Adrenal gland (tissue), 12 donors: Measurements from ENCODE around the gene NEU4. TPM values are rescaled to one million over a fixed set of nuclear protein-coding genes. Genes with fewer than 3 reads are reported as not detected.

Experiments used
- DNase-seq, 7 donors: peaks; one replicate each; pipeline ENCODE4 v3.0.0-alpha.2; 2019 to 2020
- H3K27ac ChIP-seq, 5 donors: fragments of 200-600 bp; sonication (generic) in 4 of 5; 1 replicate in 3 of 5; 2 replicates in 2 of 5; pipeline versions ENCODE4 v1.5.1 to v1.8.0; 2016 to 2020; ENCODE audit warnings: mild to moderate bottlenecking in 1 of 5
- H3K27me3 ChIP-seq: fragments of 200-600 bp; 2 replicates; pipeline ENCODE4 v1.8.0; 2021
- H3K36me3 ChIP-seq, 2 donors: fragments of 200-600 bp; replicated peaks in 1 of 2; 1 replicate in 1 of 2; 2 replicates in 1 of 2; pipeline versions ENCODE4 v1.5.1 to v1.8.0; 2018 to 2022
- H3K4me1 ChIP-seq, 2 donors: fragments of 200-600 bp; replicated peaks in 1 of 2; 1 replicate in 1 of 2; 2 replicates in 1 of 2; pipeline versions ENCODE4 v1.5.1 to v1.8.0; 2018 to 2021
- H3K4me3 ChIP-seq, 4 donors: fragments of 200-600 bp; sonication (generic) in 3 of 4; one replicate each; pipeline ENCODE4 v1.5.1; 2016 to 2018
- H3K9me3 ChIP-seq, 3 donors: fragments of 200-600 bp; sonication (generic) in 1 of 3; replicated peaks in 1 of 3; 1 replicate in 2 of 3; 2 replicates in 1 of 3; pipeline versions ENCODE4 v1.5.1 to v1.8.0; 2016 to 2021
- CTCF ChIP-seq, 6 experiments: fragments of 450-650 bp in 4 of 6; fragments of 200-600 bp in 2 of 6; sonication (generic) in 1 of 6; IDR thresholded peaks; 1 replicate in 5 of 6; 2 replicates in 1 of 6; pipeline versions ENCODE4 v1.5.1 to v1.8.0; 2016 to 2021; ENCODE audit warnings: antibody characterized with exemption in 6 of 6, mild to moderate bottlenecking in 2 of 6, moderate library complexity in 1 of 6
- POLR2A ChIP-seq, 2 donors: fragments of 450-650 bp; IDR thresholded peaks; one replicate each; pipeline ENCODE4 v1.6.1; 2017; ENCODE audit warnings: antibody characterized with exemption in 2 of 2, mild to moderate bottlenecking in 2 of 2, moderate library complexity in 1 of 2
- WGBS, 4 donors: extraction: QIAGEN DNeasy Blood & Tissue Kit in 2 of 4; methylation state at CpG; one replicate each; pipeline versions ENCODE4 v1.1.5 to v1.1.7; 2013 to 2017; 5-methylcytosine and 5-hydroxymethylcytosine counted together
- intact Hi-C, 2 donors: fragments of 100-400 bp; cut with DNase I; formaldehyde crosslinking; loops; one replicate each; pipeline versions ENCODE4 v1.14.1 to v1.15.0; 2022 to 2023
- polyA plus RNA-seq, 3 donors: library from polyadenylated mRNA; stranded (reverse); fragments of 200-250 nt in 2 of 3; fragments of 350-450 nt in 1 of 3; fragmentation: Illumina TruSeq in 1 of 3; extraction: RNeasy Lipid Tissue Mini Kit (QIAGEN cat#74804) in 1 of 3; gene quantifications; one replicate each; pipeline ENCODE4 v1.2.3, GENCODE V29; 2013 to 2014
- total RNA-seq, 9 donors: library from RNA; depleted of rRNA in 4 of 9; stranded (reverse); fragments of >200 nt in 4 of 9; fragments of 120-200 nt in 1 of 9; fragmentation: NEBNext Ultra II Directional in 1 of 9; extraction: Animal tissue kit (Norgen Biotek cat#: 25700) in 1 of 9; gene quantifications; one replicate each; pipeline versions ENCODE4 v1.1.0 to v1.2.4, GENCODE V29; 2013 to 2023
- donor health status: healthy with polysubstance abuse.
- donor health status: Bipolar disorder and iron deficiency.
- donor health status: DM: yes; HTN: yes; CAD: no.
- donor health status: DM: no; HTN: no; CAD: no.
- donor health status: DM: no; HTN: no; CAD: no.
- donor health status: DM: yes; HTN: yes; CAD: no.

Gene NEU4
- total and polyA plus RNA-seq, 12 donors, result 0.17 to 2.3 (median 0.37) TPM; not detected in 3

GRCh38 chr2:241836292-241836691 lies 27.3 kb downstream of the NEU4 start:
- H3K27me3 ChIP-seq, result no peaks in the 10 kb centered on the region
- no peak for TF ChIP-seq CTCF (IDR thresholded peaks at IDR 0.05)
- no peak for TF ChIP-seq POLR2A (IDR thresholded peaks at IDR 0.05)
- no peaks in the 10 kb centered on the region for H3K9me3 ChIP-seq
- 41 to 51% (median 49%) methylated on average over 6 of the region's 6 CpGs for WGBS, 4 donors
- no peaks in the 10 kb centered on the region for H3K4me1 ChIP-seq
- intact Hi-C loops, result no loop called here
- no peak overlapping the region for H3K27ac ChIP-seq
- H3K4me3 ChIP-seq, result no peak overlapping the region
- DNase-seq, result peak in 1 of 7 donors; percentile 6
- H3K36me3 ChIP-seq, result no peaks in the 10 kb centered on the region

- Histone ChIP-seq H3K4me1 (no peaks in the 10 kb centered on the region), H3K27me3 (no peaks in the 10 kb centered on the region), H3K36me3 (no peaks in the 10 kb centered on the region), H3K4me3 (no peak overlapping the region), H3K27ac (no peak overlapping the region), H3K9me3 (no peaks in the 10 kb centered on the region)
- intact Hi-C loops, result no loop called here
- 57 to 71% (median 69%) methylated on average over 13 of the region's 13 CpGs for WGBS, 4 donors
- DNase-seq, result peak in 1 of 7 donors; percentile 9
- TF ChIP-seq CTCF (IDR thresholded peaks at IDR 0.05) (no peak), POLR2A (IDR thresholded peaks at IDR 0.05) (no peak)
Measured at GRCh38 chr2:241837197-241837965, 28.4 kb downstream of the NEU4 start.

DNA sequence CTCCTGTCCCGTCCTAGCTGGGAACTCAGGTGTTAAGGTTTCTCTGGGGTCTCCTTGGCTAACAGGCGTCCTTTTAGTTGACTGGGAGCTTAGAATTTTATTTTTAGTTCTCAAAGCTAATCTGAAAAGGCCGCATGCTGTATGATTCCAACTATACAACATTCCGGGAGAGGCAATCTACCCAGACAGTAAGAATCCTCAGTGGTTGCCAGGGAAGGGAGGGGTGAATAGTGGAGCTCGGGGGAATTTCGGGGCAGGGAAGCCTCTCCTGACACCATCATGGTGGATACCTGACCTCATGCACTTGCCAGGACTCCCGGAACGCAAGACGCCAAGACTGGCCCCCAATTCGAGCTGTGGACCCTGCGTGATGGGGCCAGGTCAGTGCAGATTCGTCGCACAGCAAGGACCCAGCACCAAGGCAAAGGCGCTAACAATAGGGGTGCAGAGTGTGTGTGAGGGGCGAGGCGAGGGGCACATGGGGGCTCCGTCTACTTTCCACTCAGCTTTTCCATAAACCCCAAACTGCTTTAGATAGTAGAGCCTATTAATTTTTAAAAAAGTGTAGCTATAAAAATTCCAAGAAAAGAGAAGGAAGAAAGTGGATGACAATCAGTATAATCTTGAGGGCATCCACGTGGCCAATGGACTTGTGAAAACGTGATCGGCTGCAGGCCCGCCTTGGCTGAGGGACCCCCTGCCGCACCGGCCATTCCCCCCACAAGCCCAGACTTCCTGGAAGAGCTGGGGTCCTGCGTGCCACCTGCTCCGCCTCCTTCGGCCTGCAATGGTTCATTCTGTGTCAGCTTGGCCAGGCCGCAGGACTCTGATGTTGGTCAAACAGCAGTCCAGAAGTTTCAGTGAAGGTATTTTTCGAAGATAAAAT lies 32.4 kb downstream of the NEU4 start:
- DNase-seq, result peak in 1 of 7 donors; percentile 17
- Histone ChIP-seq H3K4me3 (no peak overlapping the region), H3K4me1 (peaks cover 0 to 7% of the 10 kb centered on the region in 2 donors), H3K27ac (no peak overlapping the region), H3K9me3 (no peaks in the 10 kb centered on the region), H3K36me3 (no peaks in the 10 kb centered on the region), H3K27me3 (no peaks in the 10 kb centered on the region)
- 85 to 88% (median 87%) methylated on average over 27 to 28 of the region's 28 CpGs for WGBS, 4 donors
- intact Hi-C loops, result no loop called here
- no peak for TF ChIP-seq CTCF (IDR thresholded peaks at IDR 0.05)
- TF ChIP-seq POLR2A (IDR thresholded peaks at IDR 0.05), result no peak

GRCh38 chr2:241842067-241842415 lies 33.0 kb downstream of the NEU4 start:
- Histone ChIP-seq H3K9me3 (no peaks in the 10 kb centered on the region), H3K36me3 (no peaks in the 10 kb centered on the region), H3K27me3 (no peaks in the 10 kb centered on the region), H3K4me3 (no peak overlapping the region), H3K27ac (no peak overlapping the region), H3K4me1 (peaks cover 0 to 7% of the 10 kb centered on the region in 2 donors)
- TF ChIP-seq POLR2A (IDR thresholded peaks at IDR 0.05) (no peak), CTCF (IDR thresholded peaks at IDR 0.05) (no peak)
- no peak for DNase-seq
- 87 to 91% (median 90%) methylated on average over 11 of the region's 11 CpGs for WGBS, 4 donors
- intact Hi-C loops, result no loop called here
